SU-DHL-6 (cell line): ENCODE results near the gene ANO7.

Source experiments
- H2AFZ ChIP-seq: fragments of 200-600 bp; sonication (generic); 2 replicates; pipeline ENCODE4 v1.6.1; 2014; ENCODE audit warnings: low read depth, mild to moderate bottlenecking, moderate library complexity, mixed read lengths, antibody characterized with exemption, low read length; ENCODE audit not compliant: severe bottlenecking
- H3F3A ChIP-seq: fragments of 200-600 bp; shearing (Covaris generic); 2 replicates; pipeline ENCODE4 v1.6.0; 2016; ENCODE audit warnings: antibody characterized with exemption, mild to moderate bottlenecking; ENCODE audit not compliant: insufficient read depth
- H3K27ac ChIP-seq: fragments of 200-600 bp; sonication (generic); 2 replicates; pipeline ENCODE4 v1.5.1; 2016; ENCODE audit warnings: low read depth, mild to moderate bottlenecking, low read length, moderate library complexity, mixed read lengths
- H3K27me3 ChIP-seq: fragments of 200-600 bp; sonication (generic), shearing (Covaris generic); 2 replicates; pipeline ENCODE4 v1.6.0; 2014; ENCODE audit warnings: mild to moderate bottlenecking, low read length
- H3K36me3 ChIP-seq: fragments of 200-600 bp; sonication (generic); 2 replicates; pipeline ENCODE4 v1.6.1; 2014; ENCODE audit warnings: mild to moderate bottlenecking, low read length, mixed read lengths
- H3K4me2 ChIP-seq: fragments of 300-600, 200-600 bp; shearing (Covaris generic), sonication (generic); 2 replicates; pipeline ENCODE4 v1.6.0; 2014; ENCODE audit warnings: low read length, low read depth, mild to moderate bottlenecking; ENCODE audit not compliant: poor library complexity, severe bottlenecking
- H3K4me3 ChIP-seq: fragments of 200-600 bp; sonication (generic); 2 replicates; pipeline ENCODE4 v1.5.1; 2014; ENCODE audit warnings: antibody characterized with exemption, low read length, mild to moderate bottlenecking, mixed read lengths; ENCODE audit not compliant: insufficient read depth, poor library complexity, severe bottlenecking
- H3K79me2 ChIP-seq: fragments of 200-600 bp; sonication (generic); 2 replicates; pipeline ENCODE4 v1.6.1; 2014; ENCODE audit warnings: mild to moderate bottlenecking, low read length, moderate library complexity; ENCODE audit not compliant: insufficient read depth
- H3K9ac ChIP-seq: fragments of 200-600 bp; sonication (generic); 2 replicates; pipeline ENCODE4 v1.7.0; 2014; ENCODE audit warnings: mild to moderate bottlenecking, low read length
- H3K9me2 ChIP-seq: fragments of 200-600 bp; sonication (generic); replicated peaks from 2 replicates; pipeline ENCODE4 v1.6.1; 2014; ENCODE audit warnings: low read length; ENCODE audit not compliant: insufficient read depth
- H3K9me3 ChIP-seq: fragments of 200-600 bp; sonication (generic); 2 replicates; pipeline ENCODE4 v1.6.1; 2014; ENCODE audit warnings: low read length, mixed read lengths; ENCODE audit not compliant: insufficient read depth
- H4K20me1 ChIP-seq: fragments of 200-600 bp; sonication (generic); 2 replicates; pipeline ENCODE4 v1.6.1; 2014; ENCODE audit warnings: low read depth, mild to moderate bottlenecking, antibody characterized with exemption, low read length, moderate library complexity, mixed read lengths
- CTCF ChIP-seq: fragments of 200-600 bp; sonication (generic); IDR thresholded peaks from one replicate; pipeline ENCODE4 v1.5.1; 2017; ENCODE audit warnings: antibody characterized with exemption, mild to moderate bottlenecking, low read length, moderate library complexity; ENCODE audit not compliant: insufficient read depth, poor library complexity, severe bottlenecking
- EZH2phosphoT487 ChIP-seq: fragments of 200-600 bp; sonication (generic), shearing (Covaris generic); conservative IDR thresholded peaks from 2 replicates; pipeline ENCODE4 v1.6.1; 2018; ENCODE audit warnings: mild to moderate bottlenecking, antibody characterized with exemption, low read length, moderate library complexity, mixed read lengths

ANO7 gene

GRCh38 chr2:241229563-241230401 lies 41.3 kb downstream of the ANO7 start:
- Histone ChIP-seq H3K4me2 (no peak overlapping the region), H3K27me3 (no peaks in the 10 kb centered on the region), H3K9ac (no peak overlapping the region), H3K9me3 (no peaks in the 10 kb centered on the region), H3K4me3 (no peak overlapping the region), H2AFZ (no peak overlapping the region), H3F3A (no peaks in the 10 kb centered on the region), H3K36me3 (no peaks in the 10 kb centered on the region), H4K20me1 (no peaks in the 10 kb centered on the region), H3K79me2 (no peaks in the 10 kb centered on the region), H3K9me2 (no peaks in the 10 kb centered on the region), H3K27ac (no peak overlapping the region)
- TF ChIP-seq EZH2phosphoT487 (no peak), CTCF (no peak)

GRCh38 chr2:241230435-241230834 lies 42.0 kb downstream of the ANO7 start:
- Histone ChIP-seq H4K20me1 (no peaks in the 10 kb centered on the region), H3K9me3 (no peaks in the 10 kb centered on the region), H3K79me2 (no peaks in the 10 kb centered on the region), H2AFZ (no peak overlapping the region), H3K27ac (no peak overlapping the region), H3K4me2 (no peak overlapping the region), H3K4me3 (no peak overlapping the region), H3K36me3 (no peaks in the 10 kb centered on the region), H3K27me3 (no peaks in the 10 kb centered on the region), H3F3A (no peaks in the 10 kb centered on the region), H3K9ac (no peak overlapping the region), H3K9me2 (no peaks in the 10 kb centered on the region)
- no peak for TF ChIP-seq CTCF

GRCh38 chr2:241232736-241233575 lies 44.5 kb downstream of the ANO7 start:
- no peak overlapping the region for H3K4me3 ChIP-seq
- no peaks in the 10 kb centered on the region for H3F3A ChIP-seq
- no peak for TF ChIP-seq EZH2phosphoT487
- no peak overlapping the region for H3K9ac ChIP-seq
- no peaks in the 10 kb centered on the region for H4K20me1 ChIP-seq
- no peaks in the 10 kb centered on the region for H3K79me2 ChIP-seq
- H2AFZ ChIP-seq: no peak overlapping the region
- no peaks in the 10 kb centered on the region for H3K27me3 ChIP-seq
- no peak overlapping the region for H3K27ac ChIP-seq
- H3K9me3 ChIP-seq: no peaks in the 10 kb centered on the region
- H3K36me3 ChIP-seq: 0 out of 2 replicates have a peak, but pooled peaks cover 4% of the 10 kb centered on the region
- H3K4me2 ChIP-seq: no peak overlapping the region
- no peaks in the 10 kb centered on the region for H3K9me2 ChIP-seq
